HG03280 (cell line): ENCODE data around the gene FAM156A.
"Not testable (repeated sequence)": the region's sequence is repeated elsewhere in the genome, so short reads cannot be mapped to it uniquely, and the experiment has no call there.

Experiments used
- ATAC-seq: cut with Tn5 transposase; IDR thresholded peaks from one replicate; pipeline ENCODE4 v1.9.1; 2021; ENCODE audit warnings: mild to moderate bottlenecking, moderate library complexity; ENCODE audit not compliant: unreplicated experiment

The FAM156A gene

GRCh38 chrX:52906072-52906471 is 52.2 kb downstream of the FAM156A start:
- not testable (repeated sequence) for ATAC-seq

GRCh38 chrX:52905531-52905930 is 52.8 kb downstream of the FAM156A start:
- not testable (repeated sequence) for ATAC-seq
